Endodermal cell (in vitro differentiated cells): Measurements from ENCODE around the gene SURF6. TPM values are rescaled to one million over a fixed set of nuclear protein-coding genes. Genes with fewer than 3 reads are reported as not detected.

ENCODE experiments used
- DNase-seq: peaks from one replicate; pipeline ENCODE4 v3.0.0-alpha.2; 2017
- H3K27ac ChIP-seq: 2 replicates; pipeline ENCODE4 v1.5.1; 2013; ENCODE audit warnings: mild to moderate bottlenecking, low read depth, low read length, moderate library complexity
- H3K27me3 ChIP-seq: 2 replicates; pipeline ENCODE4 v1.6.1; 2013; ENCODE audit warnings: mild to moderate bottlenecking, low read length, moderate library complexity; ENCODE audit not compliant: insufficient read depth, control insufficient read depth, poor library complexity, severe bottlenecking
- H3K36me3 ChIP-seq: 2 replicates; pipeline ENCODE4 v1.7.0; 2013; ENCODE audit warnings: mild to moderate bottlenecking, low read length, moderate library complexity; ENCODE audit not compliant: control insufficient read depth, insufficient read depth
- H3K4me1 ChIP-seq: one replicate; pipeline ENCODE4 v1.7.0; 2013; ENCODE audit warnings: low read length; ENCODE audit not compliant: control insufficient read depth, insufficient read depth
- H3K4me3 ChIP-seq: 2 replicates; pipeline ENCODE4 v1.5.1; 2013; ENCODE audit warnings: mild to moderate bottlenecking, low read length, moderate library complexity
- H3K9ac ChIP-seq: 2 replicates; pipeline ENCODE4 v1.6.1; 2013; ENCODE audit warnings: mild to moderate bottlenecking, low read length, moderate library complexity; ENCODE audit not compliant: poor library complexity, severe bottlenecking; ENCODE audit errors: extremely low read depth
- H3K9me3 ChIP-seq: 2 replicates; pipeline ENCODE4 v1.6.1; 2013; ENCODE audit warnings: mild to moderate bottlenecking, low read length, moderate library complexity; ENCODE audit not compliant: control insufficient read depth
- H3K27ac Mint-ChIP-seq: 2 replicates; pipeline ENCODE4 v1.8.0; 2020; ENCODE audit warnings: mixed read lengths
- H3K27me3 Mint-ChIP-seq: 2 replicates; pipeline ENCODE4 v1.8.0; 2021; ENCODE audit warnings: mild to moderate bottlenecking, mixed read lengths; ENCODE audit not compliant: insufficient read depth
- H3K36me3 Mint-ChIP-seq: 2 replicates; pipeline ENCODE4 v1.8.0; 2020; ENCODE audit warnings: low read depth, mixed read lengths
- H3K4me1 Mint-ChIP-seq: 2 replicates; pipeline ENCODE4 v1.8.0; 2020; ENCODE audit warnings: mixed read lengths
- H3K4me3 Mint-ChIP-seq: 2 replicates; pipeline ENCODE4 v1.8.0; 2020; ENCODE audit warnings: mild to moderate bottlenecking, moderate library complexity, mixed read lengths
- H3K9me3 Mint-ChIP-seq: 2 replicates; pipeline ENCODE4 v1.8.0; 2020; ENCODE audit warnings: mild to moderate bottlenecking, mixed read lengths
- WGBS, 2 experiments: methylation state at CpG; one replicate each; pipeline versions ENCODE4 v1.1.5 to v1.1.7; 2013; ENCODE audit warnings: missing lambda C conversion rate in 2 of 2, mixed read lengths in 1 of 2; ENCODE audit not compliant: insufficient coverage in 1 of 2, insufficient read length in 1 of 2; 5-methylcytosine and 5-hydroxymethylcytosine counted together
- total RNA-seq, 2 donors: library from RNA; stranded (reverse); fragmentation: NEBNext Ultra II Directional in 1 of 2; extraction: Animal tissue kit (Norgen Biotek cat#: 25700) in 1 of 2; gene quantifications; 2 replicates in 1 of 2; 3 replicates in 1 of 2; pipeline ENCODE4 v1.2.1, GENCODE V29; 2021
- TF ChIP-seq, protein P1 (sequence below): fragments of 200-600 bp; sonication (generic); conservative IDR thresholded peaks from 2 replicates; pipeline ENCODE4 v1.5.0; 2021; ENCODE audit warnings: antibody characterized with exemption, mild to moderate bottlenecking

SURF6 gene
- total RNA-seq, 2 donors from 2014 or later = 22.9 to 27.5 TPM

DNA sequence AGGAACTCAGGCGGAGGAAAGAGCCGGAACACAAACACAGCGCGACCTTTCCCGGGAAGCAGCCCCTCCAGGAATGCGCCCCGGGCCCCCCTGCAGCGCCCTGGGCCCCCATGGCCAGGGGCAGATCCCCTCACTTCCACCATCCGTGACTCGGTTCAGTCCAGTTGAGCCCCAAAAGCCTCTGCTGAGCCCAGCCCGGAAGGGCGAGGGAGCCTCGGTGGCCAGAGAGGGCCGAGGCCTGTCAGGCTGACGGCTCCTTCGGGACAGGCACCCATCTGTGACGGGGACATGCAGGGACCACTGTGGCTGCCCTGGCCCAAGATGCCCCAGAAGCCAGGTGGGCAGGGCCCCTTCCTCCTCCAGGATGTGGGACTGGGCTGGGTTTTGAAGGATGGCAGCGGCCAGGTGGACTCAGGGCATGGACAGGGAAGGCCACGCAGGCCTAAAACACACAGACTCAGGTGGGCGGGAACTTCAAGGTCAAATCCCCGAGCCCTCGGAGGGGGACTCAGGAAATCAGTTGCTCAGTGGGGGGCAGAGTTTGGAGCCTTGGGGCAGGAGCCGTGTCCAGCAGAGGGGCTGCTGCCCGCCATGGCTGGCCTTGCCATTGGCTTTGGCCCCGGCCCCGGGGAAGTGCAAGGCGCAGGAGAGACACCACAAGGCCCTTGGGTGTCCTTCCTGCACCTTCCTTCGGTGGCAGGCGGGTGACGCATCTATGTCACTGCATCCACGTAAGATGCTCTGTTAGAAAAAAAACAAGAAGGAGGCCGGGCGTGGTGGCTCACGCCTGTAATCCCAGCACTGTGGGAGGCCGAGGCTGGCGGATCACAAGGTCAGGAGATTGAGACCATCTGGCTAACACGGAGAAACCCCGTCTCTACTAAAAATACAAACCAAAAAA lies 31.3 kb downstream of the SURF6 start:
- Mint-ChIP-seq H3K27ac (no peak overlapping the region), H3K36me3 (no peaks in the 10 kb centered on the region), H3K9me3 (peaks cover 9% of the 10 kb centered on the region), H3K27me3 (peaks cover 15% of the 10 kb centered on the region), H3K4me3 (no peak overlapping the region), H3K4me1 (no peaks in the 10 kb centered on the region)
- no peaks in the 10 kb centered on the region for H3K27me3 ChIP-seq
- no peaks in the 10 kb centered on the region for H3K4me1 ChIP-seq
- no peak overlapping the region for H3K27ac ChIP-seq
- TF ChIP-seq, protein P1, sequence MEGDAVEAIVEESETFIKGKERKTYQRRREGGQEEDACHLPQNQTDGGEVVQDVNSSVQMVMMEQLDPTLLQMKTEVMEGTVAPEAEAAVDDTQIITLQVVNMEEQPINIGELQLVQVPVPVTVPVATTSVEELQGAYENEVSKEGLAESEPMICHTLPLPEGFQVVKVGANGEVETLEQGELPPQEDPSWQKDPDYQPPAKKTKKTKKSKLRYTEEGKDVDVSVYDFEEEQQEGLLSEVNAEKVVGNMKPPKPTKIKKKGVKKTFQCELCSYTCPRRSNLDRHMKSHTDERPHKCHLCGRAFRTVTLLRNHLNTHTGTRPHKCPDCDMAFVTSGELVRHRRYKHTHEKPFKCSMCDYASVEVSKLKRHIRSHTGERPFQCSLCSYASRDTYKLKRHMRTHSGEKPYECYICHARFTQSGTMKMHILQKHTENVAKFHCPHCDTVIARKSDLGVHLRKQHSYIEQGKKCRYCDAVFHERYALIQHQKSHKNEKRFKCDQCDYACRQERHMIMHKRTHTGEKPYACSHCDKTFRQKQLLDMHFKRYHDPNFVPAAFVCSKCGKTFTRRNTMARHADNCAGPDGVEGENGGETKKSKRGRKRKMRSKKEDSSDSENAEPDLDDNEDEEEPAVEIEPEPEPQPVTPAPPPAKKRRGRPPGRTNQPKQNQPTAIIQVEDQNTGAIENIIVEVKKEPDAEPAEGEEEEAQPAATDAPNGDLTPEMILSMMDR = no peak
- H3K9ac ChIP-seq = no peak overlapping the region
- 92 to 96% methylated on average over 28 to 38 of the region's 38 CpGs for WGBS, 2 experiments
- H3K36me3 ChIP-seq = no peaks in the 10 kb centered on the region
- DNase-seq = no peak
- H3K9me3 ChIP-seq = peaks cover 6% of the 10 kb centered on the region
- H3K4me3 ChIP-seq = no peak overlapping the region

- DNase-seq = no peak
- TF ChIP-seq, protein P1 = no peak
- Mint-ChIP-seq H3K9me3 (peaks cover 3% of the 10 kb centered on the region), H3K27me3 (peaks cover 15% of the 10 kb centered on the region), H3K4me1 (no peaks in the 10 kb centered on the region), H3K36me3 (no peaks in the 10 kb centered on the region), H3K4me3 (no peak overlapping the region), H3K27ac (no peak overlapping the region)
- no peaks in the 10 kb centered on the region for H3K4me1 ChIP-seq
- no peaks in the 10 kb centered on the region for H3K36me3 ChIP-seq
- H3K27ac ChIP-seq = no peak overlapping the region
- H3K9ac ChIP-seq = no peak overlapping the region
- no peak overlapping the region for H3K4me3 ChIP-seq
- no peaks in the 10 kb centered on the region for H3K9me3 ChIP-seq
- 83 to 92% methylated on average over 10 to 13 of the region's 13 CpGs for WGBS, 2 experiments
- no peaks in the 10 kb centered on the region for H3K27me3 ChIP-seq
Observed at GRCh38 chr9:133304158-133304470, 31.9 kb downstream of the SURF6 start.

- DNase-seq = no peak
- H3K27ac ChIP-seq = no peak overlapping the region
- H3K9me3 ChIP-seq = no peaks in the 10 kb centered on the region
- H3K27me3 Mint-ChIP-seq = peaks cover 14% of the 10 kb centered on the region
- no peaks in the 10 kb centered on the region for H3K36me3 ChIP-seq
- no peak overlapping the region for H3K27ac Mint-ChIP-seq
- H3K4me1 Mint-ChIP-seq = no peaks in the 10 kb centered on the region
- H3K4me1 ChIP-seq = no peaks in the 10 kb centered on the region
- H3K9ac ChIP-seq = no peak overlapping the region
- TF ChIP-seq, protein P1 = no peak
- H3K4me3 Mint-ChIP-seq = no peak overlapping the region
- no peaks in the 10 kb centered on the region for H3K36me3 Mint-ChIP-seq
- WGBS, 2 experiments = 84 to 85% methylated on average over 13 to 26 of the region's 26 CpGs
- H3K27me3 ChIP-seq = no peaks in the 10 kb centered on the region
- H3K9me3 Mint-ChIP-seq = no peaks in the 10 kb centered on the region
- H3K4me3 ChIP-seq = no peak overlapping the region
Observed at GRCh38 chr9:133303266-133304157, 32.5 kb downstream of the SURF6 start.
